ENCODE data around the gene HCFC1. TPM values are rescaled to one million over a fixed set of nuclear protein-coding genes. Genes with fewer than 3 reads are reported as not detected.

The HCFC1 gene
- total and polyA plus RNA-seq, 9 donors, result 13.3 to 62.5 (median 43.2) TPM

GRCh38 chrX:153921511-153922446 is 49.8 kb downstream of the HCFC1 start:
- peaks cover 5% of the 10 kb centered on the region for H3K4me1 ChIP-seq (ENCODE audit: insufficient read depth)
- H3K4me3 ChIP-seq, result no peak overlapping the region
- H3K36me3 ChIP-seq, result no peaks in the 10 kb centered on the region
- 39 to 62% (median 56%) methylated on average over 37 to 40 of the region's 40 CpGs for WGBS, 3 donors
- peak overlapping the region in 1 of 2 donors; percentile 39 for H3K27ac ChIP-seq
- no peaks in the 10 kb centered on the region for H3K27me3 ChIP-seq
- no peak for TF ChIP-seq EP300 (IDR thresholded peaks at IDR 0.05)
- TF ChIP-seq CTCF (IDR thresholded peaks at IDR 0.05), result no peak
- TF ChIP-seq POLR2A (IDR thresholded peaks at IDR 0.05), result no peak
- peak; percentile 41 to 66 (median 53) for DNase-seq
- H3K9me3 ChIP-seq, result no peaks in the 10 kb centered on the region
- intact Hi-C loops (cut with DNase I), result no loop called here

GRCh38 chrX:153921070-153921469 is 50.5 kb downstream of the HCFC1 start:
- DNase-seq, result no peak
- H3K4me1 ChIP-seq (ENCODE audit: insufficient read depth), result peaks cover 4% of the 10 kb centered on the region
- intact Hi-C loops (cut with DNase I), result no loop called here
- H3K9me3 ChIP-seq, result no peaks in the 10 kb centered on the region
- 49 to 69% (median 54%) methylated on average over 16 of the region's 16 CpGs for WGBS, 3 donors
- TF ChIP-seq EP300 (IDR thresholded peaks at IDR 0.05) (no peak), POLR2A (IDR thresholded peaks at IDR 0.05) (no peak), CTCF (IDR thresholded peaks at IDR 0.05) (no peak)
- no peaks in the 10 kb centered on the region for H3K27me3 ChIP-seq
- H3K36me3 ChIP-seq, result no peaks in the 10 kb centered on the region
- H3K27ac ChIP-seq, result no peak overlapping the region
- H3K4me3 ChIP-seq, result no peak overlapping the region

GRCh38 chrX:153920546-153920945 is 51.1 kb downstream of the HCFC1 start:
- Histone ChIP-seq H3K27ac (no peak overlapping the region), H3K9me3 (no peaks in the 10 kb centered on the region), H3K27me3 (no peaks in the 10 kb centered on the region), H3K36me3 (no peaks in the 10 kb centered on the region), H3K4me1 (ENCODE audit: insufficient read depth) (peaks cover 4% of the 10 kb centered on the region), H3K4me3 (no peak overlapping the region)
- TF ChIP-seq EP300 (IDR thresholded peaks at IDR 0.05), result no peak
- TF ChIP-seq POLR2A (IDR thresholded peaks at IDR 0.05), result no peak
- TF ChIP-seq CTCF (IDR thresholded peaks at IDR 0.05), result no peak
- 89 to 92% (median 91%) methylated on average over 13 to 14 of the region's 14 CpGs for WGBS, 3 donors
- no peak for DNase-seq
- intact Hi-C loops (cut with DNase I), result no loop called here

- H3K4me1 ChIP-seq (ENCODE audit: insufficient read depth), result peaks cover 4% of the 10 kb centered on the region
- no peaks in the 10 kb centered on the region for H3K9me3 ChIP-seq
- no peaks in the 10 kb centered on the region for H3K27me3 ChIP-seq
- H3K4me3 ChIP-seq, result no peak overlapping the region
- WGBS, 3 donors, result 91 to 95% (median 93%) methylated on average over 13 of the region's 13 CpGs
- peak in 1 of 5 donors; percentile 16 for DNase-seq
- TF ChIP-seq EP300 (IDR thresholded peaks at IDR 0.05) (no peak), CTCF (IDR thresholded peaks at IDR 0.05) (no peak), POLR2A (IDR thresholded peaks at IDR 0.05) (no peak)
- H3K36me3 ChIP-seq, result no peaks in the 10 kb centered on the region
- intact Hi-C loops (cut with DNase I), result no loop called here
- H3K27ac ChIP-seq, result no peak overlapping the region
Observed at GRCh38 chrX:153919281-153919680, 52.3 kb downstream of the HCFC1 start.

All from ovary (tissue), 9 donors.